HepG2 (cell line): ENCODE measurements around the gene EGLN2. TPM values are rescaled to one million over a fixed set of nuclear protein-coding genes. Genes with fewer than 3 reads are reported as not detected.
"Not testable (repeated sequence)": the region's sequence is repeated elsewhere in the genome, so short reads cannot be mapped to it uniquely, and the experiment has no call there.

Experiments used
- ATAC-seq: fragments of 200-7000 bp; cut with Tn5 transposase; 3 replicates; pipeline ENCODE4 v1.9.1; 2020; ENCODE audit warnings: mild to moderate bottlenecking, moderate library complexity
- BruUV-seq: library from RNA; stranded (reverse); fragments of 400-500 nt; replicated peaks from 2 replicates; lab custom pipeline; 2021; lab: Mats Ljungman, UMichigan
- CTCF ChIA-PET: fragments of 300-600 bp; formaldehyde crosslinking; extraction: SDS; loops from one replicate; lab custom pipeline; 2021; ENCODE audit warnings: low total read pairs, inconsistent platforms, low intra/inter-chr PET ratio; lab: Yijun Ruan, JAX
- POLR2A ChIA-PET: fragments of 350-600 bp; sonication (Branson Sonifier 250); formaldehyde crosslinking; loops from one replicate; lab custom pipeline; 2020; ENCODE audit warnings: antibody characterized with exemption, inconsistent platforms; lab: Yijun Ruan, JAX
- DNase-seq: peaks from one replicate; pipeline ENCODE4 v3.0.0-alpha.2; 2015; ENCODE audit warnings: low spot score
- FAIRE-seq: peaks from 3 replicates; lab custom pipeline; 2011; peaks lifted over from hg19 to GRCh38; lab: Jason Lieb, UNC
- H2AFZ ChIP-seq: one replicate; pipeline ENCODE4 v1.6.1; 2011; ENCODE audit warnings: low read length, inconsistent platforms
- H3K27ac ChIP-seq: fragments of 300-600 bp; 3 replicates; pipeline ENCODE4 v1.8.0; 2011; ENCODE audit warnings: mixed run types, mild to moderate bottlenecking, mixed read lengths, low read length, inconsistent platforms; ENCODE audit not compliant: insufficient read depth; ENCODE audit errors: extremely low read length
- H3K27me3 ChIP-seq, 2 experiments: fragments of 200-600 bp in 1 of 2; 2 replicates in 1 of 2; 3 replicates in 1 of 2; pipeline versions ENCODE4 v1.6.0 to v1.8.0; 2011; ENCODE audit warnings: low read length in 2 of 2, mild to moderate bottlenecking in 2 of 2, moderate library complexity in 2 of 2, inconsistent platforms in 1 of 2; ENCODE audit not compliant: insufficient read depth in 2 of 2, control insufficient read depth in 1 of 2
- H3K36me3 ChIP-seq, 2 experiments: fragments of 200-600 bp in 1 of 2; replicated peaks in 1 of 2; 2 replicates in 1 of 2; 3 replicates in 1 of 2; pipeline versions ENCODE4 v1.5.1 to v1.8.0; 2011; ENCODE audit warnings: low read length in 2 of 2, inconsistent platforms in 1 of 2; ENCODE audit not compliant: insufficient read depth in 2 of 2, control insufficient read depth in 1 of 2
- H3K4me1 ChIP-seq: 2 replicates; pipeline ENCODE4 v1.5.1; 2012; ENCODE audit warnings: low read length, inconsistent platforms; ENCODE audit not compliant: insufficient read depth
- H3K4me2 ChIP-seq: 2 replicates; pipeline ENCODE4 v1.6.0; 2011; ENCODE audit warnings: low read depth, low read length, inconsistent platforms
- H3K4me3 ChIP-seq, 3 experiments: fragments of 200-600 bp in 1 of 3; sonication (generic), shearing (Covaris generic) in 1 of 3; replicated peaks in 1 of 3; 2 replicates each; pipeline ENCODE4 v1.5.1; 2011 to 2016; ENCODE audit warnings: low read length in 3 of 3, inconsistent platforms in 2 of 3, low read depth in 2 of 3, mild to moderate bottlenecking in 2 of 3, control low read depth in 1 of 3, mixed read lengths in 1 of 3; ENCODE audit not compliant: insufficient read depth in 1 of 3
- H3K79me2 ChIP-seq: one replicate; pipeline ENCODE4 v1.6.1; 2011; ENCODE audit warnings: low read length, inconsistent platforms; ENCODE audit not compliant: insufficient read depth
- H3K9ac ChIP-seq: 2 replicates; pipeline ENCODE4 v1.6.0; 2011; ENCODE audit warnings: mild to moderate bottlenecking, low read depth, low read length, inconsistent platforms; ENCODE audit not compliant: insufficient read depth
- H3K9me3 ChIP-seq: 2 replicates; pipeline ENCODE4 v1.5.1; 2012; ENCODE audit warnings: mild to moderate bottlenecking, low read length
- H4K20me1 ChIP-seq: 2 replicates; pipeline ENCODE4 v1.6.0; 2011; ENCODE audit warnings: inconsistent platforms, mild to moderate bottlenecking, low read length, moderate library complexity; ENCODE audit not compliant: insufficient read depth
- ELF4 ChIP-seq: sonication (generic); formaldehyde crosslinking; IDR thresholded peaks from 2 replicates; pipeline ENCODE4 v1.5.0; 2020; ENCODE audit warnings: missing genetic modification reagents, mild to moderate bottlenecking, moderate library complexity, borderline replicate concordance
- GABPB1 ChIP-seq: IDR thresholded peaks from 2 replicates; pipeline ENCODE4 v1.6.1; 2016; ENCODE audit warnings: mild to moderate bottlenecking, missing genetic modification reagents, moderate library complexity, missing compliant biosample characterization
- KDM2A ChIP-seq: sonication (generic); formaldehyde crosslinking; IDR thresholded peaks from 2 replicates; pipeline ENCODE4 v1.4.0; 2020; ENCODE audit warnings: low read depth, missing genetic modification reagents, borderline replicate concordance
- PHF21A ChIP-seq: sonication (generic); formaldehyde crosslinking; IDR thresholded peaks from 2 replicates; pipeline ENCODE4 v1.5.0; 2020; ENCODE audit warnings: mild to moderate bottlenecking, missing genetic modification reagents
- RARA ChIP-seq: IDR thresholded peaks from 2 replicates; pipeline ENCODE4 v1.6.1; 2016; ENCODE audit warnings: missing genetic modification reagents, missing compliant biosample characterization
- RXRA ChIP-seq: sonication (generic); formaldehyde crosslinking; IDR thresholded peaks from 2 replicates; pipeline ENCODE4 v1.5.1; 2020; ENCODE audit warnings: missing genetic modification reagents
- RXRB ChIP-seq: IDR thresholded peaks from 2 replicates; pipeline ENCODE4 v1.6.1; 2016; ENCODE audit warnings: borderline replicate concordance, missing genetic modification reagents, missing compliant biosample characterization
- SALL1 ChIP-seq: sonication (generic); formaldehyde crosslinking; IDR thresholded peaks from 2 replicates; pipeline ENCODE4 v1.8.0; 2022; ENCODE audit warnings: mild to moderate bottlenecking, missing genetic modification reagents
- SAP130 ChIP-seq: IDR thresholded peaks from 2 replicates; pipeline ENCODE4 v1.6.1; 2016; ENCODE audit warnings: low read depth
- SRSF1 ChIP-seq: fragments of 200-400 bp; formaldehyde crosslinking; optimal IDR thresholded peaks from 2 replicates; pipeline ENCODE3; 2017; ENCODE audit warnings: mild to moderate bottlenecking, low read depth, low read length, moderate library complexity
- STAG1 ChIP-seq: sonication (generic); formaldehyde crosslinking; IDR thresholded peaks from 2 replicates; pipeline ENCODE4 v1.4.0; 2020; ENCODE audit warnings: missing genetic modification reagents
- TFAP4 ChIP-seq: sonication (generic); IDR thresholded peaks from 2 replicates; pipeline ENCODE4 v1.6.1; 2016; ENCODE audit warnings: low read depth, borderline replicate concordance
- THRA ChIP-seq: sonication (generic); formaldehyde crosslinking; IDR thresholded peaks from 2 replicates; pipeline ENCODE4 v1.4.0; 2020; ENCODE audit warnings: missing genetic modification reagents, borderline replicate concordance
- ZFY ChIP-seq: sonication (generic); formaldehyde crosslinking; IDR thresholded peaks from 2 replicates; pipeline ENCODE4 v1.4.0; 2020; ENCODE audit warnings: missing genetic modification reagents
- ZNF121 ChIP-seq: sonication (generic); formaldehyde crosslinking; IDR thresholded peaks from 2 replicates; pipeline ENCODE4 v1.5.0; 2020; ENCODE audit warnings: mild to moderate bottlenecking, missing genetic modification reagents
- ZNF574 ChIP-seq: sonication (generic); formaldehyde crosslinking; IDR thresholded peaks from 2 replicates; pipeline ENCODE4 v1.4.0; 2020; ENCODE audit warnings: missing genetic modification reagents
- ZNF678 ChIP-seq: sonication (generic); formaldehyde crosslinking; IDR thresholded peaks from 2 replicates; pipeline ENCODE4 v1.4.0; 2020; ENCODE audit warnings: mild to moderate bottlenecking, missing genetic modification reagents
- WGBS: methylation state at CpG from one replicate; pipeline ENCODE4 v1.1.6; 2017; ENCODE audit warnings: low lambda C conversion rate; 5-methylcytosine and 5-hydroxymethylcytosine counted together
- in situ Hi-C: cut with HindIII; loops from 2 replicates; pipeline ENCODE4 v1.10.0; 2017; ENCODE audit warnings: low pct_unique_long_range_greater_than_20kb; ENCODE audit not compliant: extremely low pct_ligation_motif_present
- intact Hi-C: fragments of 100-400 bp; cut with micrococcal nuclease; formaldehyde crosslinking; loops from one replicate; pipeline ENCODE4 v1.10.0; 2022; ENCODE audit not compliant: unreplicated experiment
- polyA plus RNA-seq, 8 experiments: library from polyadenylated mRNA; depleted of rRNA in 3 of 8; stranded (reverse) in 7 of 8; unstranded in 1 of 8; fragments of >200 nt; fragmentation: Illumina TruSeq in 4 of 8; extraction: Trizol in 4 of 8; gene quantifications; 2 replicates each; pipeline versions ENCODE4 v1.2.1 to v1.2.3, GENCODE V29; 2011 to 2016; ENCODE audit warnings: low read depth in 4 of 8, missing spikeins in 1 of 8, mixed read lengths in 1 of 8; ENCODE audit not compliant: insufficient read depth in 1 of 8
- total RNA-seq, 5 experiments: library from RNA; depleted of rRNA; stranded (reverse); fragments of >200 nt; fragmentation: Illumina TruSeq; extraction: Trizol; gene quantifications; 2 replicates each; pipeline ENCODE4 v1.2.3, GENCODE V29; 2016; ENCODE audit warnings: low read depth in 1 of 5

Gene EGLN2
- total and polyA plus RNA-seq, 2 of the 13 experiments (the other 11 are each of a cell fraction or from before 2014, with no cell fraction given): 16.5 to 40.8 TPM

- TF ChIP-seq ELF4 (CRISPR knock-in tag) (no peak), SRSF1 (no peak), ZNF678 (no peak)
Observed at GRCh38 chr19:40815223-40815622, 16.2 kb downstream of the EGLN2 start (continued).

GRCh38 chr19:40818480-40819399, 19.7 kb downstream of the EGLN2 start:
- ATAC-seq (peak; percentile 91), FAIRE-seq (peak; percentile 74)
- peak overlapping the region in 1 of 3 experiments; percentile 65; a peak in 2 of 6 replicates for H3K4me3 ChIP-seq
- 72% methylated on average over 10 of the region's 36 CpGs for WGBS
- H3K4me1 ChIP-seq: peaks cover 19% of the 10 kb centered on the region
- BruUV-seq, H3K27ac ChIP-seq, intact Hi-C loops, POLR2A ChIA-PET, H3K79me2 ChIP-seq, H3K9ac ChIP-seq, H4K20me1 ChIP-seq, H2AFZ ChIP-seq, H3K27me3 ChIP-seq, H3K36me3 ChIP-seq, DNase-seq, H3K9me3 ChIP-seq: not testable (repeated sequence)
- in situ Hi-C loops: loop anchor here (10.0 kb wide), 1 partner anchor 316 kb away; no protein-coding TSS in a partner anchor
- peak overlapping the region; percentile 67 for H3K4me2 ChIP-seq
- CTCF ChIA-PET: interaction anchor here (1.6 kb wide), 1 partner anchor 156 kb away, joined by 8 read pairs; no protein-coding TSS in a partner anchor
- TF ChIP-seq ZNF121 (CRISPR knock-in tag) (peak; percentile 63), PHF21A (0 out of 2 replicates have a peak, but pooled peaks have one; percentile 19), SALL1 (CRISPR knock-in tag) (0 out of 2 replicates have a peak, but pooled peaks have one; percentile 6), RXRA (CRISPR knock-in tag) (peak; percentile 92), KDM2A (peak; percentile 33; the same call in 1 of the 2 replicates), THRA (CRISPR knock-in tag) (peak; percentile 92), TFAP4 (peak; percentile 75; the same call in 1 of the 2 replicates), GABPB1 (CRISPR knock-in tag) (peak; percentile 40; the same call in 1 of the 2 replicates), ZFY (CRISPR knock-in tag) (peak; percentile 43; the same call in 1 of the 2 replicates), SAP130 (peak; percentile 24; the same call in 1 of the 2 replicates), RXRB (CRISPR knock-in tag) (peak; percentile 83), STAG1 (CRISPR knock-in tag) (peak; percentile 59), ZNF574 (peak; percentile 38; the same call in 1 of the 2 replicates), RARA (0 out of 2 replicates have a peak, but pooled peaks have one; percentile 29)
